Tibial nerve (tissue), 4 donors: ENCODE measurements around the gene UBE2J2. TPM values are rescaled to one million over a fixed set of nuclear protein-coding genes. Genes with fewer than 3 reads are reported as not detected.

Experiments
- DNase-seq, 2 donors: peaks; one replicate each; pipeline ENCODE4 v3.0.0-alpha.2; 2019; ENCODE audit warnings: low spot score in 2 of 2
- H3K27ac ChIP-seq, 4 donors: fragments of 200-600 bp; sonication (generic) in 3 of 4; one replicate each; pipeline ENCODE4 v1.5.1; 2017 to 2019; ENCODE audit warnings: mild to moderate bottlenecking in 1 of 4
- H3K27me3 ChIP-seq, 2 donors: fragments of 200-600 bp; sonication (generic) in 1 of 2; one replicate each; pipeline versions ENCODE4 v1.5.1 to v1.6.0; 2017 to 2019
- H3K36me3 ChIP-seq, 3 donors: fragments of 200-600 bp; sonication (generic); one replicate each; pipeline ENCODE4 v1.5.1; 2018 to 2019
- H3K4me1 ChIP-seq, 4 donors: fragments of 200-600 bp; sonication (generic) in 3 of 4; one replicate each; pipeline ENCODE4 v1.5.1; 2017 to 2019
- H3K4me3 ChIP-seq, 4 donors: fragments of 200-600 bp; sonication (generic) in 3 of 4; one replicate each; pipeline ENCODE4 v1.5.1; 2017 to 2019; ENCODE audit warnings: mild to moderate bottlenecking in 1 of 4, moderate library complexity in 1 of 4
- H3K9me3 ChIP-seq, 4 donors: fragments of 200-600 bp; sonication (generic) in 3 of 4; one replicate each; pipeline ENCODE4 v1.5.1; 2017 to 2019
- CTCF ChIP-seq, 5 experiments: fragments of 200-600 bp in 3 of 5; fragments of 450-650 bp in 2 of 5; sonication (generic) in 3 of 5; IDR thresholded peaks; one replicate each; pipeline ENCODE4 v1.5.1; 2016 to 2019; ENCODE audit warnings: antibody characterized with exemption in 5 of 5, mild to moderate bottlenecking in 3 of 5, moderate library complexity in 2 of 5
- EP300 ChIP-seq, 2 donors: sonication (generic); formaldehyde crosslinking; IDR thresholded peaks; one replicate each; pipeline ENCODE4 v1.6.1; 2017; ENCODE audit warnings: antibody characterized with exemption in 2 of 2, mild to moderate bottlenecking in 1 of 2
- POLR2A ChIP-seq, 2 donors: fragments of 450-650 bp; IDR thresholded peaks; one replicate each; pipeline ENCODE4 v1.6.1; 2017; ENCODE audit warnings: antibody characterized with exemption in 2 of 2, mild to moderate bottlenecking in 2 of 2, moderate library complexity in 2 of 2
- WGBS, 2 donors: methylation state at CpG; one replicate each; pipeline ENCODE4 v1.1.5; 2018; 5-methylcytosine and 5-hydroxymethylcytosine counted together
- total RNA-seq, 4 donors: library from RNA; depleted of rRNA; stranded (reverse); fragments of >200 nt; gene quantifications; one replicate each; pipeline ENCODE4 v1.1.0, GENCODE V29; 2016

Gene UBE2J2
- total RNA-seq, 4 donors from 2014 or later, result 42.2 to 61.0 (median 53.5) TPM

DNA sequence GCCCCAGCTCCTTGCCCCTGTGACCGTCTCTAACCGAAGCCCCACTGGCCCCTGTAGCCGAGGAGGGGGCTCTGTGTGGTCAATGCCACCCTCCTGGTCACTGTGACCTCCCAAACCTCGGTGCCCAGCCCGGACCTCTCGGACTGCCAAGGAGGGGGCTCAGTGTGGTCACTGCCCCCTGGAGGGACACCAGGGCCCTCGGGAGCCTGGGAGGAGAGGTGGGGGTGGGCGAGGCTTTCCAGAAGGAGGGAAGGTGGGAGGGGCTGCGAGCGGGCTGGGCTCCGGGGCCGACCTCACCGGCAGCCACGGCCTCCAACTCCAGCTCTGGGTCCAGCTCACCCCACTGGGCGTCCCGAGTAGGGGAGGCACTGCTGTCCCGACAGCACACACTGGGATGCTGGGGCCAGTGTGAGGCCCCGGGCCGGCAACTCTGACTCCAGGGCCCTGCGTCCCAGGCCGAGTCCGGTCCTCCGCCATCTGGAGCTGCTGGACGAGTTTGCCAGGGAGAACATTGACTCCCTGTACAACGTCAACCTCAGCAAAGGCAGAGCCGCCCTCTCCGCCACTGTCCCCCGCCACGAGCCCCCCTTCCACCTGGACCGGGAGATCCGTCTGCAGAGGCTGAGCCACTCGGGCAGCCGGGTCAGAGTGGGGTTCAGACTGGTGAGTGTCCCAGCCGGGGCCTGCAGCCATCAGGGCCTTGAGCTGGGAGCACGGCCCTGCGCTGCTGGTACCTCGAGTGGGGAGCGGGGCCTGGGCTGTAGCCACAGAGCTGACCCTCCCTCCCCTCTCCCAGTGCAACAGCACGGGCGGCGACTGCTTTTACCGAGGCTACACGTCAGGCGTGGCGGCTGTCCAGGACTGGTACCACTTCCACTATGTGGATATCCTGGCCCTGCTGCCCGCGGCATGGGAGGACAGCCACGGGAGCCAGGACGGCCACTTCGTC, 12.9 kb upstream of the UBE2J2 start:
- Histone ChIP-seq H3K27me3 (peaks cover 0 to 23% of the 10 kb centered on the region in 2 donors), H3K27ac (no peak overlapping the region), H3K4me1 (peaks cover 0 to 15% (median 3%) of the 10 kb centered on the region in 4 donors), H3K36me3 (no peaks in the 10 kb centered on the region), H3K4me3 (no peak overlapping the region), H3K9me3 (no peaks in the 10 kb centered on the region)
- DNase-seq, result no peak
- 53 to 55% methylated on average over 25 to 43 of the region's 50 CpGs for WGBS, 2 donors
- TF ChIP-seq POLR2A (IDR thresholded peaks at IDR 0.05), result no peak
- no peak for TF ChIP-seq EP300 (IDR thresholded peaks at IDR 0.05)
- no peak for TF ChIP-seq CTCF (IDR thresholded peaks at IDR 0.05)

- Histone ChIP-seq H3K27me3 (peaks cover 0 to 23% of the 10 kb centered on the region in 2 donors), H3K27ac (no peak overlapping the region), H3K36me3 (no peaks in the 10 kb centered on the region), H3K4me1 (peaks cover 0 to 7% (median 0%) of the 10 kb centered on the region in 4 donors), H3K4me3 (no peak overlapping the region), H3K9me3 (no peaks in the 10 kb centered on the region)
- TF ChIP-seq EP300 (IDR thresholded peaks at IDR 0.05) (no peak), CTCF (IDR thresholded peaks at IDR 0.05) (no peak), POLR2A (IDR thresholded peaks at IDR 0.05) (no peak)
- DNase-seq, result no peak
- WGBS, 2 donors, result 69 to 80% methylated on average over 26 to 31 of the region's 37 CpGs
These were observed 12.1 kb upstream of the UBE2J2 start for GRCh38 chr1:1285611-1286311.

DNA sequence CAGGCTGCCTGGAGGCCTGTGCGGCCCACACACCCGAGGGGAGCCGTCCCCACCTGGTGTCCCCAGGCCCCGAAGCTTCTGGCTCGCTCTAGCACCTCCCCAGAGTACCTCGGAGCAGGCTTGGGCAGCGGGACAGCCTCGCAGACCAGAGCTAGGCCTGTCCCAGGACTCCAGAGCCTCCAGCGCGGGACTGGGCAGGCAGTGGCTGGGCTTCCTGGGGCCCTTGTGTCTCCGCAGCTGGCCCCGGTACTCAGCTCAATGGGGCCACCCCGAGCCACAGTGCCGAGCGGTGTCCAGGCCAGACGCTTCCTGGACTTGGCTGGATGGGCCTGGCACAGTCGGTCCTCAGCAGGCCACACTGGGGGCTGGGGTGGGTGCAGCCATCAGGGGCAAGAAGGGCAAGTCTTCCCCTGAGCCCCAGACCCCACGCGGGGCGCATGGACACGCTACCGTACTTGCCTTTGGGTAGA, 11.5 kb upstream of the UBE2J2 start:
- TF ChIP-seq POLR2A (IDR thresholded peaks at IDR 0.05) (no peak), EP300 (IDR thresholded peaks at IDR 0.05) (no peak), CTCF (IDR thresholded peaks at IDR 0.05) (no peak)
- no peak overlapping the region for H3K4me3 ChIP-seq
- no peaks in the 10 kb centered on the region for H3K9me3 ChIP-seq
- 84 to 87% methylated on average over 6 to 15 of the region's 22 CpGs for WGBS, 2 donors
- DNase-seq, result no peak
- no peak overlapping the region for H3K27ac ChIP-seq
- H3K27me3 ChIP-seq, result peaks cover 0 to 23% of the 10 kb centered on the region in 2 donors
- H3K4me1 ChIP-seq, result peaks cover 0 to under 1% (median 0%) of the 10 kb centered on the region in 4 donors
- H3K36me3 ChIP-seq, result no peaks in the 10 kb centered on the region

- DNase-seq, result no peak
- Histone ChIP-seq H3K27ac (no peak overlapping the region), H3K4me3 (no peak overlapping the region), H3K9me3 (no peaks in the 10 kb centered on the region), H3K36me3 (no peaks in the 10 kb centered on the region), H3K27me3 (peaks cover 0 to 23% of the 10 kb centered on the region in 2 donors), H3K4me1 (no peaks in the 10 kb centered on the region)
- TF ChIP-seq EP300 (IDR thresholded peaks at IDR 0.05) (no peak), POLR2A (IDR thresholded peaks at IDR 0.05) (no peak), CTCF (IDR thresholded peaks at IDR 0.05) (no peak)
- 81 to 82% methylated on average over 22 to 29 of the region's 32 CpGs for WGBS, 2 donors
These were observed 10.8 kb upstream of the UBE2J2 start for GRCh38 chr1:1284221-1285101.
